CD14-positive monocyte (primary cell): ENCODE data around the gene HTR2C. TPM values are rescaled to one million over a fixed set of nuclear protein-coding genes. Genes with fewer than 3 reads are reported as not detected.

Source experiments
- DNase-seq, 3 donors: peaks; one replicate each; pipeline ENCODE4 v3.0.0-alpha.2; 2011 to 2022
- H2AFZ ChIP-seq: 2 replicates; pipeline ENCODE4 v1.6.0; 2012; ENCODE audit warnings: mild to moderate bottlenecking, low read depth, low read length, inconsistent platforms; ENCODE audit not compliant: insufficient read depth, poor library complexity, severe bottlenecking
- H3K27ac ChIP-seq, 2 donors: 1 replicate in 1 of 2; 2 replicates in 1 of 2; pipeline ENCODE4 v1.5.1; 2012 to 2013; ENCODE audit warnings: low read length in 2 of 2, control low read depth in 1 of 2, inconsistent platforms in 1 of 2, low read depth in 1 of 2, mild to moderate bottlenecking in 1 of 2
- H3K27me3 ChIP-seq, 2 donors: one replicate each; pipeline versions ENCODE4 v1.6.0 to v1.6.1; 2011 to 2013; ENCODE audit warnings: low read length in 2 of 2; ENCODE audit not compliant: control insufficient read depth in 2 of 2, insufficient read depth in 2 of 2
- H3K36me3 ChIP-seq, 2 donors: replicated peaks in 1 of 2; 1 replicate in 1 of 2; 2 replicates in 1 of 2; pipeline versions ENCODE4 v1.5.1 to v1.6.1; 2012 to 2013; ENCODE audit warnings: low read length in 2 of 2, control low read depth in 1 of 2, inconsistent platforms in 1 of 2, mild to moderate bottlenecking in 1 of 2; ENCODE audit not compliant: insufficient read depth in 2 of 2, control insufficient read depth in 1 of 2
- H3K4me1 ChIP-seq, 2 donors: 1 replicate in 1 of 2; 2 replicates in 1 of 2; pipeline versions ENCODE4 v1.5.1 to v1.6.1; 2012 to 2013; ENCODE audit warnings: low read length in 2 of 2, control low read depth in 1 of 2, inconsistent platforms in 1 of 2, mild to moderate bottlenecking in 1 of 2, moderate library complexity in 1 of 2; ENCODE audit not compliant: insufficient read depth in 2 of 2, control insufficient read depth in 1 of 2
- H3K4me2 ChIP-seq: replicated peaks from 2 replicates; pipeline ENCODE3; 2012; ENCODE audit warnings: low read length, moderate library complexity, mild to moderate bottlenecking; ENCODE audit not compliant: poor library complexity, severe bottlenecking; ENCODE audit errors: extremely low read depth
- H3K4me3 ChIP-seq, 3 experiments: fragments of 200-600 bp in 1 of 3; sonication (generic) in 1 of 3; replicated peaks in 1 of 3; 1 replicate in 2 of 3; 2 replicates in 1 of 3; pipeline ENCODE4 v1.5.1; 2011 to 2013; ENCODE audit warnings: low read length in 3 of 3, mild to moderate bottlenecking in 3 of 3, control low read depth in 2 of 3, low read depth in 2 of 3, inconsistent platforms in 1 of 3, moderate library complexity in 1 of 3
- H3K79me2 ChIP-seq: 2 replicates; pipeline ENCODE4 v1.6.0; 2012; ENCODE audit warnings: mild to moderate bottlenecking, control low read depth, inconsistent platforms, low read length, moderate library complexity; ENCODE audit not compliant: insufficient read depth
- H3K9ac ChIP-seq: 2 replicates; pipeline ENCODE4 v1.6.0; 2017; ENCODE audit warnings: low read length, mild to moderate bottlenecking; ENCODE audit not compliant: insufficient read depth, poor library complexity, severe bottlenecking
- H3K9me3 ChIP-seq, 2 donors: replicated peaks in 1 of 2; 1 replicate in 1 of 2; 2 replicates in 1 of 2; pipeline versions ENCODE4 v1.5.1 to v1.6.1; 2012 to 2013; ENCODE audit warnings: low read length in 2 of 2, control low read depth in 1 of 2; ENCODE audit not compliant: control insufficient read depth in 1 of 2, insufficient read depth in 1 of 2
- H4K20me1 ChIP-seq: 2 replicates; pipeline ENCODE4 v1.6.0; 2012; ENCODE audit warnings: mild to moderate bottlenecking, low read length, control low read depth, moderate library complexity; ENCODE audit not compliant: insufficient read depth
- H3K27ac Mint-ChIP-seq, 7 donors: one replicate each; pipeline ENCODE4 v1.8.0; 2020; ENCODE audit warnings: mild to moderate bottlenecking in 7 of 7, mixed read lengths in 7 of 7, moderate library complexity in 6 of 7, inconsistent platforms in 2 of 7
- H3K27me3 Mint-ChIP-seq, 3 donors: one replicate each; pipeline ENCODE4 v1.8.0; 2021 to 2022; ENCODE audit warnings: low read depth in 3 of 3, mild to moderate bottlenecking in 3 of 3, mixed read lengths in 3 of 3, moderate library complexity in 3 of 3, inconsistent platforms in 1 of 3
- H3K36me3 Mint-ChIP-seq, 2 donors: one replicate each; pipeline ENCODE4 v1.8.0; 2020; ENCODE audit warnings: mixed read lengths in 2 of 2, inconsistent platforms in 1 of 2, mild to moderate bottlenecking in 1 of 2
- H3K4me1 Mint-ChIP-seq: one replicate; pipeline ENCODE4 v1.8.0; 2020; ENCODE audit warnings: mild to moderate bottlenecking, mixed read lengths
- H3K4me3 Mint-ChIP-seq, 2 donors: one replicate each; pipeline ENCODE4 v1.8.0; 2020; ENCODE audit warnings: mild to moderate bottlenecking in 2 of 2, mixed read lengths in 2 of 2, moderate library complexity in 1 of 2
- H3K9me3 Mint-ChIP-seq, 7 donors: one replicate each; pipeline ENCODE4 v1.8.0; 2020 to 2022; ENCODE audit warnings: mixed read lengths in 7 of 7, mild to moderate bottlenecking in 6 of 7, moderate library complexity in 6 of 7, inconsistent platforms in 2 of 7
- WGBS: methylation state at CpG from one replicate; pipeline ENCODE4 v1.1.5; 2013; ENCODE audit warnings: missing lambda C conversion rate; ENCODE audit not compliant: insufficient coverage; 5-methylcytosine and 5-hydroxymethylcytosine counted together
- intact Hi-C, 2 donors: fragments of 100-400 bp; cut with micrococcal nuclease; formaldehyde crosslinking; loops; one replicate each; pipeline versions ENCODE4 v1.15.0 to v1.15.1; 2023
- polyA plus RNA-seq, 3 donors: library from polyadenylated mRNA; depleted of rRNA in 1 of 3; unstranded in 2 of 3; stranded (reverse) in 1 of 3; fragments of 300-500 nt in 2 of 3; fragments of >200 nt in 1 of 3; fragmentation: Illumina TruSeq in 2 of 3; gene quantifications; 1 replicate in 2 of 3; 2 replicates in 1 of 3; pipeline ENCODE4 v1.2.3, GENCODE V29; 2012 to 2021
- TF ChIP-seq, protein P1 (sequence below): fragments of 200-600 bp; IDR thresholded peaks from one replicate; pipeline ENCODE4 v1.8.0; 2022; ENCODE audit warnings: antibody characterized with exemption, mild to moderate bottlenecking

Gene HTR2C
- polyA plus RNA-seq, 3 donors, result 0.04 TPM; not detected in 2

DNA sequence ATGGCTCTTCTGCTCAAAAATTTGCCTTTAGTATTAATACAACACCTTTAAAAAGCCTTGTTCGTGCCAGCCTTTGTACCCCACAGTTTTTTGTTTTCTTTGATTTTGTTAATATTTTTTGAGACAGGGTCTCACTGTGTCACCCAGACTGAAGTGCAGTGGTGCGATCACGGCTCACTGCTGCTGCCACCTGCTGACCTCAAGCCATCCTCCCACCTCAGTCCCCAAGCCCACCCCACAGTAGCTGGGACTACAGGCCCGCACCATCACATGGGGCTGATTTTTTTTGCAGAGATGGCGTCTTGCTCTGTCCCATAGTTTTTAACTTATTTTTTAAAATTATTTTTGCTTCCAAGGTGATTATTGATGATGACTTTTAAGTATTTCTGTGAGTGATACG, 134.0 kb downstream of the HTR2C start:
- H3K4me3 ChIP-seq, result no peak overlapping the region
- H3K9me3 ChIP-seq, result no peaks in the 10 kb centered on the region
- no peak overlapping the region for H3K4me2 ChIP-seq
- intact Hi-C loops, result no loop called here
- H3K9ac ChIP-seq, result no peak overlapping the region
- WGBS, result no CpG with 5 or more reads among the region's 6 CpGs
- H4K20me1 ChIP-seq, result no peaks in the 10 kb centered on the region
- DNase-seq, result no peak
- no peak overlapping the region for H3K4me3 Mint-ChIP-seq
- H2AFZ ChIP-seq, result no peak overlapping the region
- no peaks in the 10 kb centered on the region for H3K36me3 ChIP-seq
- H3K4me1 ChIP-seq, result no peaks in the 10 kb centered on the region
- no peak overlapping the region for H3K27ac ChIP-seq
- TF ChIP-seq, protein P1, sequence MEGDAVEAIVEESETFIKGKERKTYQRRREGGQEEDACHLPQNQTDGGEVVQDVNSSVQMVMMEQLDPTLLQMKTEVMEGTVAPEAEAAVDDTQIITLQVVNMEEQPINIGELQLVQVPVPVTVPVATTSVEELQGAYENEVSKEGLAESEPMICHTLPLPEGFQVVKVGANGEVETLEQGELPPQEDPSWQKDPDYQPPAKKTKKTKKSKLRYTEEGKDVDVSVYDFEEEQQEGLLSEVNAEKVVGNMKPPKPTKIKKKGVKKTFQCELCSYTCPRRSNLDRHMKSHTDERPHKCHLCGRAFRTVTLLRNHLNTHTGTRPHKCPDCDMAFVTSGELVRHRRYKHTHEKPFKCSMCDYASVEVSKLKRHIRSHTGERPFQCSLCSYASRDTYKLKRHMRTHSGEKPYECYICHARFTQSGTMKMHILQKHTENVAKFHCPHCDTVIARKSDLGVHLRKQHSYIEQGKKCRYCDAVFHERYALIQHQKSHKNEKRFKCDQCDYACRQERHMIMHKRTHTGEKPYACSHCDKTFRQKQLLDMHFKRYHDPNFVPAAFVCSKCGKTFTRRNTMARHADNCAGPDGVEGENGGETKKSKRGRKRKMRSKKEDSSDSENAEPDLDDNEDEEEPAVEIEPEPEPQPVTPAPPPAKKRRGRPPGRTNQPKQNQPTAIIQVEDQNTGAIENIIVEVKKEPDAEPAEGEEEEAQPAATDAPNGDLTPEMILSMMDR, result no peak
- H3K9me3 Mint-ChIP-seq, result peaks cover 0 to 2% (median 0%) of the 10 kb centered on the region in 7 donors
- no peaks in the 10 kb centered on the region for H3K27me3 ChIP-seq
- H3K4me1 Mint-ChIP-seq, result no peaks in the 10 kb centered on the region
- H3K36me3 Mint-ChIP-seq, result no peaks in the 10 kb centered on the region
- peaks cover 0 to 2% (median 0%) of the 10 kb centered on the region in 3 donors for H3K27me3 Mint-ChIP-seq
- peak overlapping the region in 1 of 7 donors; percentile 30 for H3K27ac Mint-ChIP-seq
- H3K79me2 ChIP-seq, result no peaks in the 10 kb centered on the region

DNA sequence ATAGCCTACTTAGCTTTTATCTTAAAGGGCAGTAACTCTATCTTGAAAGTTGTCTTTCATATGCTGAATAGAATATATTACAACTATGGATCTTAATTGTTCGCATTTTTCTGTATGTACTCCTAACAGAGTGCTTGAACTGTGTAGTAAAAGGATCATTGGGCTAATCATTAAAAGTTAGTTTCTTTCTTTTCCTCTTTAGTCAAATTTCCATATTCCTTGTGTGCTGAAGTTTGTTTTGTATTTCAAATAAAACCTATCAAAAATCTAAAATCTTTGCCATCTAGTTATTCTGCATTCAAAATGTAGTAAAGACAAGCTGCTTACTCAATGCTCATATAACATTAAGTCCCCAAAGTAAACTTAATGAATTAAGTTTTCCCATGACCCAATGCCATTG, 182.7 kb downstream of the HTR2C start:
- Histone ChIP-seq H3K4me1 (no peaks in the 10 kb centered on the region), H3K27me3 (no peaks in the 10 kb centered on the region), H3K27ac (no peak overlapping the region), H3K4me2 (no peak overlapping the region), H3K9me3 (no peaks in the 10 kb centered on the region), H3K4me3 (no peak overlapping the region), H3K79me2 (no peaks in the 10 kb centered on the region), H3K9ac (no peak overlapping the region), H3K36me3 (no peaks in the 10 kb centered on the region), H2AFZ (no peak overlapping the region), H4K20me1 (no peaks in the 10 kb centered on the region)
- H3K9me3 Mint-ChIP-seq, result peaks cover 0 to 7% (median 0%) of the 10 kb centered on the region in 7 donors
- DNase-seq, result no peak
- intact Hi-C loops, result no loop called here
- no peaks in the 10 kb centered on the region for H3K4me1 Mint-ChIP-seq
- WGBS, result no CpG with 5 or more reads among the region's 1 CpG
- TF ChIP-seq, protein P1, result no peak
- peaks cover 0 to 2% (median 0%) of the 10 kb centered on the region in 3 donors for H3K27me3 Mint-ChIP-seq
- no peak overlapping the region for H3K27ac Mint-ChIP-seq
- no peak overlapping the region for H3K4me3 Mint-ChIP-seq
- H3K36me3 Mint-ChIP-seq, result no peaks in the 10 kb centered on the region
